A172 (cell line): ENCODE measurements around the gene VAV2. TPM values are rescaled to one million over a fixed set of nuclear protein-coding genes. Genes with fewer than 3 reads are reported as not detected.

ENCODE experiments used
- DNase-seq: peaks from one replicate; pipeline ENCODE4 v3.0.0-alpha.2; 2015; ENCODE audit warnings: low spot score
- total RNA-seq: library from RNA; depleted of rRNA; stranded (reverse); fragments of >200 nt; shearing (Covaris generic); gene quantifications from 2 replicates; pipeline ENCODE4 v1.2.3, GENCODE V29; 2014

Gene VAV2
- total RNA-seq, 1 experiment from 2014 or later: 14.4 TPM

GRCh38 chr9:133875131-133875530 is 117.0 kb downstream of the VAV2 start:
- DNase-seq: peak; percentile 18

- no peak for DNase-seq
Observed at GRCh38 chr9:133874659-133875058, 117.5 kb downstream of the VAV2 start.

- DNase-seq: peak; percentile 98
Observed at GRCh38 chr9:133874060-133874657, 118.0 kb downstream of the VAV2 start.

- DNase-seq: peak; percentile 71
Observed at GRCh38 chr9:133873461-133873891, 118.6 kb downstream of the VAV2 start.

- no peak for DNase-seq
Observed at GRCh38 chr9:133873009-133873408, 119.1 kb downstream of the VAV2 start.

GRCh38 chr9:133870598-133871595 is 121.2 kb downstream of the VAV2 start:
- DNase-seq: no peak

- no peak for DNase-seq
Observed at GRCh38 chr9:133869674-133870405, 122.3 kb downstream of the VAV2 start.

- DNase-seq: no peak
Observed at GRCh38 chr9:133868203-133868602, 123.9 kb downstream of the VAV2 start.

- DNase-seq: no peak
Observed at GRCh38 chr9:133866946-133867345, 125.2 kb downstream of the VAV2 start.

GRCh38 chr9:133864011-133864410 is 128.1 kb downstream of the VAV2 start:
- peak; percentile 19 for DNase-seq

GRCh38 chr9:133863257-133863592 is 128.9 kb downstream of the VAV2 start:
- no peak for DNase-seq

- no peak for DNase-seq
Observed at GRCh38 chr9:133862585-133863256, 129.4 kb downstream of the VAV2 start.

- no peak for DNase-seq
Observed at GRCh38 chr9:133861692-133862091, 130.4 kb downstream of the VAV2 start.

- no peak for DNase-seq
Observed at GRCh38 chr9:133861086-133861485, 131.0 kb downstream of the VAV2 start.

GRCh38 chr9:133858771-133859170 is 133.4 kb downstream of the VAV2 start:
- no peak for DNase-seq

GRCh38 chr9:133857639-133858038 is 134.5 kb downstream of the VAV2 start:
- DNase-seq: no peak

- DNase-seq: no peak
Observed at GRCh38 chr9:133856798-133857197, 135.3 kb downstream of the VAV2 start.

- DNase-seq: no peak
Observed at GRCh38 chr9:133855802-133856521, 136.2 kb downstream of the VAV2 start.

- no peak for DNase-seq
Observed at GRCh38 chr9:133855371-133855770, 136.8 kb downstream of the VAV2 start.

GRCh38 chr9:133854765-133855164 is 137.4 kb downstream of the VAV2 start:
- no peak for DNase-seq

GRCh38 chr9:133854048-133854447 is 138.1 kb downstream of the VAV2 start:
- DNase-seq: no peak
